Testis (tissue), 3 donors: Measurements from ENCODE around the gene ZNF280B. TPM values are rescaled to one million over a fixed set of nuclear protein-coding genes. Genes with fewer than 3 reads are reported as not detected.

Experiments used
- DNase-seq: peaks from one replicate; pipeline ENCODE4 v3.0.0-alpha.2; 2019
- H3K27ac ChIP-seq, 2 donors: fragments of 200-600 bp; sonication (generic); one replicate each; pipeline ENCODE4 v1.5.1; 2019
- H3K27me3 ChIP-seq: fragments of 200-600 bp; sonication (generic); one replicate; pipeline ENCODE4 v1.5.1; 2019
- H3K36me3 ChIP-seq: fragments of 200-600 bp; sonication (generic); one replicate; pipeline ENCODE4 v1.5.1; 2017; ENCODE audit warnings: low read depth; ENCODE audit errors: missing control alignments
- H3K4me1 ChIP-seq: fragments of 200-600 bp; sonication (generic); one replicate; pipeline ENCODE4 v1.5.1; 2019
- H3K4me3 ChIP-seq, 2 donors: fragments of 200-600 bp; sonication (generic); one replicate each; pipeline ENCODE4 v1.5.1; 2017 to 2019
- H3K9me3 ChIP-seq: fragments of 200-600 bp; sonication (generic); one replicate; pipeline ENCODE4 v1.5.1; 2017
- POLR2A ChIP-seq: fragments of 450-650 bp; IDR thresholded peaks from one replicate; pipeline ENCODE4 v1.6.1; 2017; ENCODE audit warnings: antibody characterized with exemption, mild to moderate bottlenecking, moderate library complexity
- WGBS, 2 donors: methylation state at CpG; one replicate each; pipeline ENCODE4 v1.1.5; 2018; 5-methylcytosine and 5-hydroxymethylcytosine counted together
- intact Hi-C: fragments of 100-400 bp; cut with DNase I; formaldehyde crosslinking; loops from one replicate; pipeline ENCODE4 v1.15.1; 2023; ENCODE audit warnings: low total_unique reads
- polyA plus RNA-seq: library from polyadenylated mRNA; stranded (reverse); fragments of 350-450 nt; fragmentation: Illumina TruSeq; extraction: RNeasy Lipid Tissue Mini Kit (QIAGEN cat#74804); gene quantifications from one replicate; pipeline ENCODE4 v1.2.3, GENCODE V29; 2014; ENCODE audit warnings: low read depth, low replicate concordance; ENCODE audit not compliant: insufficient read depth
- total RNA-seq, 2 donors: library from RNA; depleted of rRNA; stranded (reverse); fragments of >200 nt; gene quantifications; one replicate each; pipeline ENCODE4 v1.2.3, GENCODE V29; 2016
- TF ChIP-seq, protein P1 (sequence below), 3 experiments: fragments of 450-650 bp in 2 of 3; fragments of 200-600 bp in 1 of 3; sonication (generic) in 1 of 3; IDR thresholded peaks; one replicate each; pipeline ENCODE4 v1.5.1; 2016 to 2019; ENCODE audit warnings: antibody characterized with exemption in 3 of 3, mild to moderate bottlenecking in 2 of 3, moderate library complexity in 1 of 3

Gene ZNF280B
- total and polyA plus RNA-seq, 3 donors from 2014 or later: 22.8 to 73.3 (median 51.2) TPM

DNA sequence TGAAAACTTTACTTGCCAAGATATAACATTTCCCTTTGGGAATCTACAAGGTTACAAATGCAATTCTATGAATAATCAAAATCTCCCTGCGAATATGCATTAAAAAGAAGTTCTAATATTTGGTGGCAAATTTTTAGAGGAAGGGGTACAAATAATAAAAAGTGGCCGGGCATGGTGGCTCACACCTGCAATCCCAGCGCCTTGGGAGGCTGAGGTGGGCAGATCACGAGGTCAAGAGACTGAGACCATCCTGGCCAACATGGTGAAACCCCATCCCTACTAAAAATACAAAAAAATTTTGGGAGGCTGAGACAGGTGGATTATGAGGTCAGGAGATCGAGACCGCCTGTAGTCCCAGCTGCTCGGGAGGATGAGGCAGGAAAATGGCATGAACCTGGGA is 47.0 kb downstream of the ZNF280B start:
- H3K27me3 ChIP-seq: no peaks in the 10 kb centered on the region
- no peak for DNase-seq
- no peaks in the 10 kb centered on the region for H3K4me1 ChIP-seq
- no peak overlapping the region for H3K4me3 ChIP-seq
- no peaks in the 10 kb centered on the region for H3K36me3 ChIP-seq
- no peak for TF ChIP-seq POLR2A
- H3K27ac ChIP-seq: no peak overlapping the region
- H3K9me3 ChIP-seq: no peaks in the 10 kb centered on the region
- intact Hi-C loops: no loop called here
- 86 to 88% methylated on average over 7 of the region's 7 CpGs for whole genome bisulfite sequencing, 2 donors

DNA sequence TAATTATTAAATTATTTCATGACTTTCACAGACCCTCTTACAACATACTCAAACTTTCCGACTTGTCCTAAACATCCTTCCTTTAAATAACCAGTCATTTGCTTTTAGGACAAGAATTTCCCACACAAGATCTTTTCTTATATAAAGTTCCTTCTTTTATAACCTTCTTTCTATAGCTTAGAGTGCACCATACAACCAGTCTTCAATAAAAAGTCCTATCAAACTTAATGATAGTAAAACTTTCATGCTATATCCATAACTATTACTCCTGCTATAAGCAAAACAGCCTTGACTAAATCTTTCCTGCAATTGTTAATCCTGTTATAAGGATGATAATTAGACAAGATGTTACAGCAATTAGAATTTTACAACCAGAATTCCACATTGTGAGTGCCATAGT is 47.4 kb downstream of the ZNF280B start:
- no peaks in the 10 kb centered on the region for H3K9me3 ChIP-seq
- TF ChIP-seq, protein P1, sequence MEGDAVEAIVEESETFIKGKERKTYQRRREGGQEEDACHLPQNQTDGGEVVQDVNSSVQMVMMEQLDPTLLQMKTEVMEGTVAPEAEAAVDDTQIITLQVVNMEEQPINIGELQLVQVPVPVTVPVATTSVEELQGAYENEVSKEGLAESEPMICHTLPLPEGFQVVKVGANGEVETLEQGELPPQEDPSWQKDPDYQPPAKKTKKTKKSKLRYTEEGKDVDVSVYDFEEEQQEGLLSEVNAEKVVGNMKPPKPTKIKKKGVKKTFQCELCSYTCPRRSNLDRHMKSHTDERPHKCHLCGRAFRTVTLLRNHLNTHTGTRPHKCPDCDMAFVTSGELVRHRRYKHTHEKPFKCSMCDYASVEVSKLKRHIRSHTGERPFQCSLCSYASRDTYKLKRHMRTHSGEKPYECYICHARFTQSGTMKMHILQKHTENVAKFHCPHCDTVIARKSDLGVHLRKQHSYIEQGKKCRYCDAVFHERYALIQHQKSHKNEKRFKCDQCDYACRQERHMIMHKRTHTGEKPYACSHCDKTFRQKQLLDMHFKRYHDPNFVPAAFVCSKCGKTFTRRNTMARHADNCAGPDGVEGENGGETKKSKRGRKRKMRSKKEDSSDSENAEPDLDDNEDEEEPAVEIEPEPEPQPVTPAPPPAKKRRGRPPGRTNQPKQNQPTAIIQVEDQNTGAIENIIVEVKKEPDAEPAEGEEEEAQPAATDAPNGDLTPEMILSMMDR (IDR thresholded peaks at IDR 0.05): no peak
- TF ChIP-seq POLR2A: no peak
- intact Hi-C loops: no loop called here
- DNase-seq: no peak
- no peaks in the 10 kb centered on the region for H3K36me3 ChIP-seq
- H3K27me3 ChIP-seq: no peaks in the 10 kb centered on the region
- no peak overlapping the region for H3K27ac ChIP-seq
- WGBS, 2 donors: 77% methylated on average over 1 of the region's 1 CpG
- H3K4me1 ChIP-seq: no peaks in the 10 kb centered on the region
- H3K4me3 ChIP-seq: no peak overlapping the region

DNA sequence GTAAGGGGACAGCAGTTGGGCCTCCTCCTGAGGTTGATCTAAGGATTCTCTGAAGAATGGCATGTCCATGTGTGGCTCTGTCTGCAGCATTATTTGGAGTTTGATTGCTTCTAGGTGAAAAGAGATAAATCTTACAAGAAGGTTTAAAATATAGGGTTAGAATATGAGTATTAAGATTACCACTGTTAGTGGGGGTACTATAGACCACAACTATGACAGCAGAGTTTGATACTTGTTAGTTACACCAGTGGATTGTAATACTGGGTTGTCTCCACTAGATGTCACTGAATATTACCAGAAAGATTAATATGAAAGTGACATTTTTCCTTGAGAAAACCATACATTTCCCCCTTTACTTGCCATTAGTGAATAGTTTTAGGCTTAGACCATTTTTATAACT is 47.9 kb downstream of the ZNF280B start:
- H3K4me3 ChIP-seq: no peak overlapping the region
- no peak for TF ChIP-seq POLR2A
- TF ChIP-seq, protein P1 (IDR thresholded peaks at IDR 0.05): peak; percentile 10 to 56 (median 52)
- intact Hi-C loops: no loop called here
- no peak overlapping the region for H3K27ac ChIP-seq
- no peaks in the 10 kb centered on the region for H3K27me3 ChIP-seq
- DNase-seq: no peak
- no peaks in the 10 kb centered on the region for H3K36me3 ChIP-seq
- no peaks in the 10 kb centered on the region for H3K4me1 ChIP-seq
- H3K9me3 ChIP-seq: no peaks in the 10 kb centered on the region

DNA sequence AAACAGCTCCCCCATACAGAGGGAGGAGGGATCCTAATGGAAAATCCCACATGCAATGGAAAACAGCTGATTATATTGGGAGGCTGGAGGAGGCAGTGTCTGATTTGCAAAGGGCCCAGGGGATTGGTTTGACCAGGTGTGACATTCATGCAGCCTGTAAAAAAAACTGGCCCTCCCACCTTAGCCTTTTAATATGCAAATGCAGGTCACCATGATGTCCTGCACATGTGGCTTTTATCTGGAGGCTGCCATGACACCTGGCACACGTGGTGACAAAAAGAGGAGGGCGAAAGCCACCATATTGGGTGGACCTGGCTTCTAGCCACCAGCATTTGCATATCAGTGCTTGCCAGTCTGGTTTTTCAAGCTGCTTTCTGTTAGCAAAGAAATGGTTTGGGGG is 48.5 kb downstream of the ZNF280B start:
- Histone ChIP-seq H3K36me3 (no peaks in the 10 kb centered on the region), H3K4me1 (no peaks in the 10 kb centered on the region), H3K27ac (no peak overlapping the region), H3K27me3 (no peaks in the 10 kb centered on the region), H3K9me3 (no peaks in the 10 kb centered on the region), H3K4me3 (no peak overlapping the region)
- TF ChIP-seq, protein P1 (IDR thresholded peaks at IDR 0.05): no peak
- no peak for TF ChIP-seq POLR2A
- 90% methylated on average over 2 of the region's 2 CpGs; no CpG with 5 or more reads in 1 of the 2 donors for WGBS, 2 donors
- no peak for DNase-seq
- intact Hi-C loops: no loop called here

DNA sequence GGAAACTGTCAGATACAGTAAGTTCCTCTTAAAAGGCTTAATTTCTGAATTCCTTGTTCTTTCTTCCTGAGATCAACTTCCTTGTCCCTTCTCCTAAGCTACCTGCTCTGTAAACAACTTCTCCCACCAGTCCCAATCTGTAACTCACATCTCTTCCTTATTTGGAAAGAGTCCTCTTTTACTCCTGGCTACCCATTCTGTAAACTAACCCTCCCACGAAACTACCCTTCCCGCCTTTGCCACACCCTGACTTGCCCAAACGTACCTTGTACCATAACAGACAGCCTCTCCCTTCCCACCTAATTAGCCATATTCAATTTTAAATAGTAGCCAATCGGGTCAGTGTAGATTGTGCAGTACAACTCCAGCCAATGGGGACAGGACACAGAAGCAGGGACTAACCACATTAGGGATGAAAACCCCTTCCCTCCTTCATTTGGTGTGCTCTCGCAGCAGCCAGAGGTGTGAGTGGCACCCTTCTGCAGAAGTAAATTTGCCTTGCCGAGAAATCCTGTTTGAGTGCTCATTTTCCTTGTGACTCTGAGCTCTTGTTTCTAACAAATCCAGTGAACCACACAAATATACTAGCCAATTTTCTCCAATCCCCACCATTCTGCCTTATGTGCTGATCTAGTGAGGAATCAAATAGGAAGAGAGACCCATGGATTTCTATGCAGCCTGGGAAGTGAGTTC is 49.5 kb downstream of the ZNF280B start:
- no peaks in the 10 kb centered on the region for H3K36me3 ChIP-seq
- intact Hi-C loops: no loop called here
- no peaks in the 10 kb centered on the region for H3K9me3 ChIP-seq
- H3K4me3 ChIP-seq: no peak overlapping the region
- no peaks in the 10 kb centered on the region for H3K4me1 ChIP-seq
- no peak for DNase-seq
- H3K27ac ChIP-seq: no peak overlapping the region
- H3K27me3 ChIP-seq: no peaks in the 10 kb centered on the region
- TF ChIP-seq, protein P1 (IDR thresholded peaks at IDR 0.05): no peak
- TF ChIP-seq POLR2A: no peak
- 92 to 95% methylated on average over 6 of the region's 6 CpGs for WGBS, 2 donors
